GM23338 (cell line): ENCODE results near the gene STAT1. TPM values are rescaled to one million over a fixed set of nuclear protein-coding genes. Genes with fewer than 3 reads are reported as not detected.

Experiments
- ATAC-seq: fragments of 200-7000 bp; cut with Tn5 transposase; 3 replicates; pipeline ENCODE4 v1.9.1; 2020
- DNase-seq: peaks from one replicate; pipeline ENCODE4 v3.0.0-alpha.2; 2015; ENCODE audit warnings: low spot score
- H2AFZ ChIP-seq: fragments of 200-600 bp; sonication (generic); 2 replicates; pipeline ENCODE4 v1.8.0; 2016; ENCODE audit warnings: antibody characterized with exemption, mild to moderate bottlenecking, moderate library complexity
- H3F3A ChIP-seq: fragments of 200-600 bp; sonication (generic); replicated peaks from 2 replicates; pipeline ENCODE4 v1.8.0; 2017; ENCODE audit warnings: antibody characterized with exemption, mixed run types, low read depth
- H3K27ac ChIP-seq: fragments of 200-600 bp; sonication (generic); 2 replicates; pipeline ENCODE4 v1.6.1; 2016; ENCODE audit warnings: low read depth
- H3K27me3 ChIP-seq: fragments of 200-600 bp; sonication (generic); 2 replicates; pipeline ENCODE4 v1.8.0; 2016; ENCODE audit warnings: mild to moderate bottlenecking, mixed run types, moderate library complexity; ENCODE audit not compliant: insufficient read depth
- H3K36me3 ChIP-seq: fragments of 200-600 bp; sonication (generic); 2 replicates; pipeline ENCODE4 v1.8.0; 2016; ENCODE audit warnings: mild to moderate bottlenecking; ENCODE audit not compliant: insufficient read depth
- H3K4me1 ChIP-seq: fragments of 200-600 bp; sonication (generic); 2 replicates; pipeline ENCODE4 v1.8.0; 2016; ENCODE audit warnings: mild to moderate bottlenecking, moderate library complexity; ENCODE audit not compliant: insufficient read depth
- H3K4me2 ChIP-seq: fragments of 200-600 bp; sonication (generic); 2 replicates; pipeline ENCODE4 v1.7.1; 2017; ENCODE audit warnings: mixed run types
- H3K4me3 ChIP-seq: fragments of 200-600 bp; sonication (generic); 2 replicates; pipeline ENCODE4 v1.6.1; 2016; ENCODE audit warnings: mixed run types
- H3K79me2 ChIP-seq: fragments of 200-600 bp; sonication (generic); replicated peaks from 2 replicates; pipeline ENCODE4 v1.8.0; 2017; ENCODE audit warnings: mild to moderate bottlenecking; ENCODE audit not compliant: insufficient read depth
- H3K9me2 ChIP-seq: fragments of 200-600 bp; sonication (generic); 2 replicates; pipeline ENCODE4 v1.8.0; 2017; ENCODE audit not compliant: insufficient read depth
- H4K20me1 ChIP-seq: fragments of 200-600 bp; sonication (generic); replicated peaks from 2 replicates; pipeline ENCODE4 v1.8.0; 2017; ENCODE audit warnings: mild to moderate bottlenecking; ENCODE audit not compliant: insufficient read depth
- H3K27ac Mint-ChIP-seq: 2 replicates; pipeline ENCODE4 v1.8.0; 2020; ENCODE audit warnings: inconsistent platforms, mild to moderate bottlenecking, moderate library complexity, mixed read lengths
- H3K27me3 Mint-ChIP-seq: 3 replicates; pipeline ENCODE4 v1.8.0; 2022; ENCODE audit warnings: low read depth, mild to moderate bottlenecking, moderate library complexity, mixed read lengths, inconsistent platforms; ENCODE audit not compliant: insufficient read depth, poor library complexity
- H3K36me3 Mint-ChIP-seq: 3 replicates; pipeline ENCODE4 v1.8.0; 2021; ENCODE audit warnings: low read depth, mild to moderate bottlenecking, inconsistent platforms, moderate library complexity, mixed read lengths
- H3K4me1 Mint-ChIP-seq: 3 replicates; pipeline ENCODE4 v1.8.0; 2020; ENCODE audit warnings: mild to moderate bottlenecking, inconsistent platforms, mixed read lengths
- H3K4me3 Mint-ChIP-seq: 3 replicates; pipeline ENCODE4 v1.8.0; 2021; ENCODE audit warnings: moderate library complexity, mild to moderate bottlenecking, inconsistent platforms, mixed read lengths
- H3K9me3 Mint-ChIP-seq: 3 replicates; pipeline ENCODE4 v1.8.0; 2020; ENCODE audit warnings: moderate library complexity, mild to moderate bottlenecking, inconsistent platforms, mixed read lengths
- CREB1 ChIP-seq: fragments of 250-450 bp; sonication (Bioruptor Pico); IDR thresholded peaks from 2 replicates; pipeline ENCODE4 v1.5.0; 2020; ENCODE audit warnings: low read depth, mild to moderate bottlenecking, moderate library complexity
- EZH2 ChIP-seq: fragments of 200-600 bp; sonication (generic); IDR thresholded peaks from one replicate; pipeline ENCODE4 v1.8.0; 2017; ENCODE audit warnings: antibody characterized with exemption, mild to moderate bottlenecking, low read depth; ENCODE audit not compliant: unreplicated experiment
- EZH2phosphoT487 ChIP-seq: fragments of 200-600 bp; sonication (generic); IDR thresholded peaks from one replicate; pipeline ENCODE4 v1.8.1; 2018; ENCODE audit warnings: antibody characterized with exemption; ENCODE audit not compliant: unreplicated experiment
- JUNB ChIP-seq: IDR thresholded peaks from one replicate; pipeline ENCODE4 v1.6.1; 2016; ENCODE audit warnings: antibody characterized with exemption; ENCODE audit not compliant: unreplicated experiment
- NANOG ChIP-seq: IDR thresholded peaks from 2 replicates; pipeline ENCODE4 v1.6.1; 2016; ENCODE audit warnings: antibody characterized with exemption, borderline replicate concordance
- POLR2AphosphoS5 ChIP-seq: IDR thresholded peaks from 2 replicates; pipeline ENCODE4 v1.6.1; 2016; ENCODE audit warnings: antibody characterized with exemption, low read depth
- STAT1 ChIP-seq: IDR thresholded peaks from one replicate; pipeline ENCODE4 v1.6.1; 2016; ENCODE audit warnings: antibody characterized with exemption; ENCODE audit not compliant: unreplicated experiment
- ZNF331 ChIP-seq: fragments of 250-450 bp; sonication (Bioruptor Pico); IDR thresholded peaks from 2 replicates; pipeline ENCODE4 v1.5.0; 2020; ENCODE audit warnings: low read depth, mild to moderate bottlenecking, moderate library complexity
- polyA plus RNA-seq: library from polyadenylated mRNA; unstranded; fragments of >200 nt; fragmentation: Nextera tagmentation; extraction: Ambion mirVana; gene quantifications from 2 replicates; pipeline ENCODE4 v1.2.1, GENCODE V29; 2016
- total RNA-seq: library from RNA; depleted of rRNA; stranded (reverse); fragments of >200 nt; shearing (Covaris generic); gene quantifications from 2 replicates; pipeline ENCODE4 v1.2.3, GENCODE V29; 2014
- TF ChIP-seq, protein P1 (sequence below): IDR thresholded peaks from one replicate; pipeline ENCODE4 v1.6.1; 2018; ENCODE audit warnings: antibody characterized with exemption; ENCODE audit not compliant: unreplicated experiment
- TF ChIP-seq, protein P2 (sequence below): IDR thresholded peaks from 2 replicates; pipeline ENCODE4 v1.6.1; 2016; ENCODE audit warnings: antibody characterized with exemption
- TF ChIP-seq, protein P3 (sequence below), 2 experiments: fragments of 200-600 bp in 1 of 2; sonication (generic) in 1 of 2; conservative IDR thresholded peaks; 2 replicates each; pipeline versions ENCODE4 v1.5.1 to v1.6.1; 2016 to 2017; ENCODE audit warnings: antibody characterized with exemption in 2 of 2, low read depth in 2 of 2, mild to moderate bottlenecking in 2 of 2, moderate library complexity in 1 of 2

Gene STAT1
- total and polyA plus RNA-seq, 2 experiments from 2014 or later: 15.1 to 47.4 TPM

DNA sequence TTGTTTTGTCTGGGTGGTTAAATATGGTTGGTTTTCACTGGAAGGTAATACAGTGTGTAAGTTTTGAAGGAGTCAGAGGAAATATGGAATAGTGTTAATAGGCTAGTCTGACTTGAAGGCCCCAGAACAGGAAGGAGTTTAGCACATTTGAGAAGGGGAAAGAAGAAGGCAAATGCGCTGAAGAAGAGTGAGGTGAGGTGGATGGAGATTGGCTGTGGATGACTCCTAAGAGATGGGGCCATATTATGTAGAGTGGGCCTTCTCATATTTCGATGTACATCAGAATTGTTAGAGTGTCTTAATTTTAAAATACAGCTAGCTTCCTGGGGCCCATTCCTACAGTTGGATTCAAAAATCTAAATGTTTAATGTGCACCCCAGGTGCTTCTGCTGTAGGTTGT is 72.4 kb downstream of the STAT1 start (continued):
- TF ChIP-seq, protein P1, sequence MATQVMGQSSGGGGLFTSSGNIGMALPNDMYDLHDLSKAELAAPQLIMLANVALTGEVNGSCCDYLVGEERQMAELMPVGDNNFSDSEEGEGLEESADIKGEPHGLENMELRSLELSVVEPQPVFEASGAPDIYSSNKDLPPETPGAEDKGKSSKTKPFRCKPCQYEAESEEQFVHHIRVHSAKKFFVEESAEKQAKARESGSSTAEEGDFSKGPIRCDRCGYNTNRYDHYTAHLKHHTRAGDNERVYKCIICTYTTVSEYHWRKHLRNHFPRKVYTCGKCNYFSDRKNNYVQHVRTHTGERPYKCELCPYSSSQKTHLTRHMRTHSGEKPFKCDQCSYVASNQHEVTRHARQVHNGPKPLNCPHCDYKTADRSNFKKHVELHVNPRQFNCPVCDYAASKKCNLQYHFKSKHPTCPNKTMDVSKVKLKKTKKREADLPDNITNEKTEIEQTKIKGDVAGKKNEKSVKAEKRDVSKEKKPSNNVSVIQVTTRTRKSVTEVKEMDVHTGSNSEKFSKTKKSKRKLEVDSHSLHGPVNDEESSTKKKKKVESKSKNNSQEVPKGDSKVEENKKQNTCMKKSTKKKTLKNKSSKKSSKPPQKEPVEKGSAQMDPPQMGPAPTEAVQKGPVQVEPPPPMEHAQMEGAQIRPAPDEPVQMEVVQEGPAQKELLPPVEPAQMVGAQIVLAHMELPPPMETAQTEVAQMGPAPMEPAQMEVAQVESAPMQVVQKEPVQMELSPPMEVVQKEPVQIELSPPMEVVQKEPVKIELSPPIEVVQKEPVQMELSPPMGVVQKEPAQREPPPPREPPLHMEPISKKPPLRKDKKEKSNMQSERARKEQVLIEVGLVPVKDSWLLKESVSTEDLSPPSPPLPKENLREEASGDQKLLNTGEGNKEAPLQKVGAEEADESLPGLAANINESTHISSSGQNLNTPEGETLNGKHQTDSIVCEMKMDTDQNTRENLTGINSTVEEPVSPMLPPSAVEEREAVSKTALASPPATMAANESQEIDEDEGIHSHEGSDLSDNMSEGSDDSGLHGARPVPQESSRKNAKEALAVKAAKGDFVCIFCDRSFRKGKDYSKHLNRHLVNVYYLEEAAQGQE: no peak
- TF ChIP-seq ZNF331 (no peak), JUNB (no peak), POLR2AphosphoS5 (no peak), CREB1 (CRISPR knock-in tag) (no peak), EZH2phosphoT487 (no peak), NANOG (no peak), EZH2 (no peak), STAT1 (no peak)
- TF ChIP-seq, protein P2, sequence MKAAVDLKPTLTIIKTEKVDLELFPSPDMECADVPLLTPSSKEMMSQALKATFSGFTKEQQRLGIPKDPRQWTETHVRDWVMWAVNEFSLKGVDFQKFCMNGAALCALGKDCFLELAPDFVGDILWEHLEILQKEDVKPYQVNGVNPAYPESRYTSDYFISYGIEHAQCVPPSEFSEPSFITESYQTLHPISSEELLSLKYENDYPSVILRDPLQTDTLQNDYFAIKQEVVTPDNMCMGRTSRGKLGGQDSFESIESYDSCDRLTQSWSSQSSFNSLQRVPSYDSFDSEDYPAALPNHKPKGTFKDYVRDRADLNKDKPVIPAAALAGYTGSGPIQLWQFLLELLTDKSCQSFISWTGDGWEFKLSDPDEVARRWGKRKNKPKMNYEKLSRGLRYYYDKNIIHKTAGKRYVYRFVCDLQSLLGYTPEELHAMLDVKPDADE: no peak
- TF ChIP-seq, protein P3, sequence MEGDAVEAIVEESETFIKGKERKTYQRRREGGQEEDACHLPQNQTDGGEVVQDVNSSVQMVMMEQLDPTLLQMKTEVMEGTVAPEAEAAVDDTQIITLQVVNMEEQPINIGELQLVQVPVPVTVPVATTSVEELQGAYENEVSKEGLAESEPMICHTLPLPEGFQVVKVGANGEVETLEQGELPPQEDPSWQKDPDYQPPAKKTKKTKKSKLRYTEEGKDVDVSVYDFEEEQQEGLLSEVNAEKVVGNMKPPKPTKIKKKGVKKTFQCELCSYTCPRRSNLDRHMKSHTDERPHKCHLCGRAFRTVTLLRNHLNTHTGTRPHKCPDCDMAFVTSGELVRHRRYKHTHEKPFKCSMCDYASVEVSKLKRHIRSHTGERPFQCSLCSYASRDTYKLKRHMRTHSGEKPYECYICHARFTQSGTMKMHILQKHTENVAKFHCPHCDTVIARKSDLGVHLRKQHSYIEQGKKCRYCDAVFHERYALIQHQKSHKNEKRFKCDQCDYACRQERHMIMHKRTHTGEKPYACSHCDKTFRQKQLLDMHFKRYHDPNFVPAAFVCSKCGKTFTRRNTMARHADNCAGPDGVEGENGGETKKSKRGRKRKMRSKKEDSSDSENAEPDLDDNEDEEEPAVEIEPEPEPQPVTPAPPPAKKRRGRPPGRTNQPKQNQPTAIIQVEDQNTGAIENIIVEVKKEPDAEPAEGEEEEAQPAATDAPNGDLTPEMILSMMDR (conservative IDR thresholded peaks at IDR 0.05; ENCODE audit: low read depth in 2 of 2): no peak

DNA sequence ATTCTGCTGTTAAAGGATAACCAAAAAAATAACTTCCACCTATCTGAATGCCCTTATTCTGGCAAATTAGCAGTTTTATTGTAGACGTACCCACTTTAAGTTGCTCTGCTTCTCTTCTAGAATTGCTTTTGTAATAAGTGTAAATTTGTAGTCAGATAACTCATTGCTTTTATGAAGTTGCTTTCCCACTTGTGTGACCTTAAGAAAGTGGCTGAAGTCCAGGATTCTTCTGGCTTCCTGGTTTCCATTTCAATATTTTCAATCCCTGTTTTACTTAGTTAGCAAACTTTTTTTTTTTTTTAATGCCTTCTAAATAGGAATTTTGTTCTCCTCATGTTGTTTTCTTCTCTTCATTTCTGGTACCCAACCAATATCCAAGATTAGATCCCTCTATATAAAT is 73.5 kb downstream of the STAT1 start:
- H3K9me3 Mint-ChIP-seq: no peaks in the 10 kb centered on the region
- H3K27me3 Mint-ChIP-seq: no peaks in the 10 kb centered on the region
- Histone ChIP-seq H3K27me3 (no peaks in the 10 kb centered on the region), H3K36me3 (no peaks in the 10 kb centered on the region), H3F3A (no peaks in the 10 kb centered on the region), H3K4me2 (no peak overlapping the region), H3K9me2 (no peaks in the 10 kb centered on the region), H3K79me2 (no peaks in the 10 kb centered on the region), H4K20me1 (no peaks in the 10 kb centered on the region), H3K4me1 (peaks cover 39% of the 10 kb centered on the region), H2AFZ (no peak overlapping the region), H3K4me3 (no peak overlapping the region), H3K27ac (no peak overlapping the region)
- no peak overlapping the region for H3K27ac Mint-ChIP-seq
- no peaks in the 10 kb centered on the region for H3K36me3 Mint-ChIP-seq
- DNase-seq (no peak), ATAC-seq (no peak)
- H3K4me3 Mint-ChIP-seq: no peak overlapping the region
- H3K4me1 Mint-ChIP-seq: peaks cover 39% of the 10 kb centered on the region; the same call in 2 of the 3 replicates
- TF ChIP-seq, protein P3 (conservative IDR thresholded peaks at IDR 0.05; ENCODE audit: low read depth in 2 of 2): no peak
- TF ChIP-seq STAT1 (no peak), ZNF331 (no peak), POLR2AphosphoS5 (no peak), CREB1 (CRISPR knock-in tag) (no peak), JUNB (no peak)
